ENCODE results near the gene FBLIM1.
A peak's percentile ranks its signal among the peaks of the same experiment; 100 is the strongest.

The FBLIM1 gene

DNA sequence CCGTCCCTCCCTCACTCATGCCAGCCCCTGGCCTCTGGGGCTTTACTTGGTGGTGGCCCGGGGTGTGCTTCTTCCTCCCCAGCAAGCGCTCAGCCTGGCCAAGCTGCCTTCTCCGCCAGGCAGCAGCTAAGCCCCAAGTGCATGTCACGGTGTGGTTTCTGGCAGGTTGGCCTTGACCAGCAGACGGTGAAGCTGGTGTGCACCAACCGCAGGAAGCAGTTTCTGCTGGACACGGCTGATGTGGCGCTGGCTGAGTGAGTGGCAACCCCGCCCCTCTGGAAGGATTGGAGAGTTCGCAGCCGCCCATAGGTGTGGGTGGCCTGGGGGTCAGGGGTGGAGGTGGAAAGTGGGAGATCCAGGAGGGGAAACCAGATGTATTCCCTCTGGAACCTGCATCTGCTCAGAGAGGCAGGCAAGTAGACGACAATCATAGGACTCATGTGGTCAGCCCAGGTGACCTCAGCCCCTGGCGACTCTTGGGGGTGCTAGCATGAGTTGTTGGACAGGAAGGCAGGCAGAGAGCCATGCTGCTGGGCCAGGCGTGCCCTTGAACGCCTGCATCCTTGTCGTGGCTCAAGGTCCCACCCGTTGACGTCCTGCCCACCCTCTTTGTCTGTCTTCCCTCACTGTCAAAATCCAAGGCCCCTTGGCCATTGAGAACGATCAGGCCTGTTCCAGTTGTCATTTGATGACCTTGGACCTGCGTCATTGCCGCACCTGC lies 29.5 kb upstream of the FBLIM1 start:
- TF ChIP-seq ZNF146 (tag by site-specific recombination; IDR thresholded peaks at IDR 0.05) (no peak), ZNF664 (tag by site-specific recombination; IDR thresholded peaks at IDR 0.05) (no peak), ZNF791 (tag by site-specific recombination; IDR thresholded peaks at IDR 0.05) (no peak), ZSCAN23 (tag by site-specific recombination; IDR thresholded peaks at IDR 0.05) (no peak), ZNF621 (tag by site-specific recombination; IDR thresholded peaks at IDR 0.05) (no peak), ZBTB8A (tag by site-specific recombination; IDR thresholded peaks at IDR 0.05) (no peak), ZEB2 (tag by site-specific recombination; IDR thresholded peaks at IDR 0.05) (no peak), ZNF670 (tag by site-specific recombination; IDR thresholded peaks at IDR 0.05; ENCODE audit: low read depth) (no peak), ZSCAN16 (tag by site-specific recombination; IDR thresholded peaks at IDR 0.05) (no peak), ZNF184 (tag by site-specific recombination; IDR thresholded peaks at IDR 0.05) (no peak), ZNF23 (tag by site-specific recombination; IDR thresholded peaks at IDR 0.05; ENCODE audit: borderline replicate concordance) (no peak), ZNF302 (tag by site-specific recombination; IDR thresholded peaks at IDR 0.05; ENCODE audit: low read depth) (no peak)
- TF ChIP-seq, protein P1, sequence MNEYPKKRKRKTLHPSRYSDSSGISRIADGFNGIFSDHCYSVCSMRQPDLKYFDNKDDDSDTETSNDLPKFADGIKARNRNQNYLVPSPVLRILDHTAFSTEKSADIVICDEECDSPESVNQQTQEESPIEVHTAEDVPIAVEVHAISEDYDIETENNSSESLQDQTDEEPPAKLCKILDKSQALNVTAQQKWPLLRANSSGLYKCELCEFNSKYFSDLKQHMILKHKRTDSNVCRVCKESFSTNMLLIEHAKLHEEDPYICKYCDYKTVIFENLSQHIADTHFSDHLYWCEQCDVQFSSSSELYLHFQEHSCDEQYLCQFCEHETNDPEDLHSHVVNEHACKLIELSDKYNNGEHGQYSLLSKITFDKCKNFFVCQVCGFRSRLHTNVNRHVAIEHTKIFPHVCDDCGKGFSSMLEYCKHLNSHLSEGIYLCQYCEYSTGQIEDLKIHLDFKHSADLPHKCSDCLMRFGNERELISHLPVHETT (tag by site-specific recombination; IDR thresholded peaks at IDR 0.05), result no peak
- TF ChIP-seq, protein P2, sequence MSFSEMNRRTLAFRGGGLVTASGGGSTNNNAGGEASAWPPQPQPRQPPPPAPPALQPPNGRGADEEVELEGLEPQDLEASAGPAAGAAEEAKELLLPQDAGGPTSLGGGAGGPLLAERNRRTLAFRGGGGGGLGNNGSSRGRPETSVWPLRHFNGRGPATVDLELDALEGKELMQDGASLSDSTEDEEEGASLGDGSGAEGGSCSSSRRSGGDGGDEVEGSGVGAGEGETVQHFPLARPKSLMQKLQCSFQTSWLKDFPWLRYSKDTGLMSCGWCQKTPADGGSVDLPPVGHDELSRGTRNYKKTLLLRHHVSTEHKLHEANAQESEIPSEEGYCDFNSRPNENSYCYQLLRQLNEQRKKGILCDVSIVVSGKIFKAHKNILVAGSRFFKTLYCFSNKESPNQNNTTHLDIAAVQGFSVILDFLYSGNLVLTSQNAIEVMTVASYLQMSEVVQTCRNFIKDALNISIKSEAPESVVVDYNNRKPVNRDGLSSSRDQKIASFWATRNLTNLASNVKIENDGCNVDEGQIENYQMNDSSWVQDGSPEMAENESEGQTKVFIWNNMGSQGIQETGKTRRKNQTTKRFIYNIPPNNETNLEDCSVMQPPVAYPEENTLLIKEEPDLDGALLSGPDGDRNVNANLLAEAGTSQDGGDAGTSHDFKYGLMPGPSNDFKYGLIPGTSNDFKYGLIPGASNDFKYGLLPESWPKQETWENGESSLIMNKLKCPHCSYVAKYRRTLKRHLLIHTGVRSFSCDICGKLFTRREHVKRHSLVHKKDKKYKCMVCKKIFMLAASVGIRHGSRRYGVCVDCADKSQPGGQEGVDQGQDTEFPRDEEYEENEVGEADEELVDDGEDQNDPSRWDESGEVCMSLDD (tag by site-specific recombination; IDR thresholded peaks at IDR 0.05), result no peak
- TF ChIP-seq, protein P3, sequence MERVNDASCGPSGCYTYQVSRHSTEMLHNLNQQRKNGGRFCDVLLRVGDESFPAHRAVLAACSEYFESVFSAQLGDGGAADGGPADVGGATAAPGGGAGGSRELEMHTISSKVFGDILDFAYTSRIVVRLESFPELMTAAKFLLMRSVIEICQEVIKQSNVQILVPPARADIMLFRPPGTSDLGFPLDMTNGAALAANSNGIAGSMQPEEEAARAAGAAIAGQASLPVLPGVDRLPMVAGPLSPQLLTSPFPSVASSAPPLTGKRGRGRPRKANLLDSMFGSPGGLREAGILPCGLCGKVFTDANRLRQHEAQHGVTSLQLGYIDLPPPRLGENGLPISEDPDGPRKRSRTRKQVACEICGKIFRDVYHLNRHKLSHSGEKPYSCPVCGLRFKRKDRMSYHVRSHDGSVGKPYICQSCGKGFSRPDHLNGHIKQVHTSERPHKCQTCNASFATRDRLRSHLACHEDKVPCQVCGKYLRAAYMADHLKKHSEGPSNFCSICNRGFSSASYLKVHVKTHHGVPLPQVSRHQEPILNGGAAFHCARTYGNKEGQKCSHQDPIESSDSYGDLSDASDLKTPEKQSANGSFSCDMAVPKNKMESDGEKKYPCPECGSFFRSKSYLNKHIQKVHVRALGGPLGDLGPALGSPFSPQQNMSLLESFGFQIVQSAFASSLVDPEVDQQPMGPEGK (tag by site-specific recombination; IDR thresholded peaks at IDR 0.05), result no peak
- H3K27ac ChIP-seq (ENCODE audit: extremely low read depth, low read depth, low read length), result no peak overlapping the region
- peaks cover 0 to 94% of the 10 kb centered on the region in 2 experiments; a peak in 1 of 3 replicates for H3K36me3 ChIP-seq (ENCODE audit: control insufficient read depth in 2 of 2, insufficient read depth in 1 of 2, low read length in 2 of 2)
- POLR2A ChIA-PET, result interaction anchor here (0.6 kb wide), 1 partner anchor 489 kb away, joined by 3 read pairs; no protein-coding TSS in a partner anchor
- H3K4me1 ChIP-seq (ENCODE audit: control insufficient read depth, insufficient read depth, low read length), result no peaks in the 10 kb centered on the region
- CTCF ChIA-PET, result no interaction called here
- no peaks in the 10 kb centered on the region for H3K9me3 ChIP-seq (ENCODE audit: control insufficient read depth, insufficient read depth, low read depth, low read length)
- no peak overlapping the region for H3K4me3 ChIP-seq (ENCODE audit: low read depth, low read length)

DNA sequence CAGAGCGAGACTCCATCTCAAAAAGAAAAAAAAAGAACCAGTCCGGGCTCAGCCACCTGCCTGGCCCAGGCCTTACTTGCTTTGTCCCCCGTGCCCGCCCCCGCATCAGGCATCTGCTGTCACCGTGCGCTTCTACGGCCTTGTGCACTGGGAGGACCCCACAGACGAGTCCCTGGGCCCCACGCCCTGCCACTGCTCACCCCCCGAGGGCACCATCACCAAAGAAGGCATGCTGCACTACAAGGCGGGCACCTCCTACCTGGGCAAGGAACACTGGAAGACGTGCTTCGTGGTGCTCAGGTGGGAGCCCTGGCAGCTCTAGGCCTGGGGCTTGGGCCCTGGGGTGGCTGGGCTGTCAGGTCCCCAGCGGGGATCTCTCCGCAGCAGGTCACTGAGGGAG lies 28.2 kb upstream of the FBLIM1 start:
- POLR2A ChIA-PET, result no interaction called here
- TF ChIP-seq BCL11B (tag by site-specific recombination; IDR thresholded peaks at IDR 0.05; ENCODE audit: low read depth) (no peak), GLIS2 (tag by site-specific recombination; IDR thresholded peaks at IDR 0.05) (peak; percentile 60; the same call in 1 of the 2 replicates)
- peaks cover 0 to 97% of the 10 kb centered on the region in 2 experiments; a peak in 1 of 3 replicates for H3K36me3 ChIP-seq (ENCODE audit: control insufficient read depth in 2 of 2, insufficient read depth in 1 of 2, low read length in 2 of 2)
- H3K27ac ChIP-seq (ENCODE audit: extremely low read depth, low read depth, low read length), result no peak overlapping the region
- CTCF ChIA-PET, result no interaction called here
- H3K9me3 ChIP-seq (ENCODE audit: control insufficient read depth, insufficient read depth, low read depth, low read length), result no peaks in the 10 kb centered on the region
- no peak overlapping the region for H3K4me3 ChIP-seq (ENCODE audit: low read depth, low read length)
- H3K4me1 ChIP-seq (ENCODE audit: control insufficient read depth, insufficient read depth, low read length), result no peaks in the 10 kb centered on the region

All from HEK293 (cell line).